GM15510 (cell line): ENCODE data around the gene DHRS11.

Source experiments
- POLR2A ChIP-seq: IDR thresholded peaks from 3 replicates; pipeline ENCODE4 v1.6.1; 2011; ENCODE audit warnings: borderline replicate concordance; ENCODE audit not compliant: insufficient read length; ENCODE audit errors: extremely low read depth

The DHRS11 gene

DNA sequence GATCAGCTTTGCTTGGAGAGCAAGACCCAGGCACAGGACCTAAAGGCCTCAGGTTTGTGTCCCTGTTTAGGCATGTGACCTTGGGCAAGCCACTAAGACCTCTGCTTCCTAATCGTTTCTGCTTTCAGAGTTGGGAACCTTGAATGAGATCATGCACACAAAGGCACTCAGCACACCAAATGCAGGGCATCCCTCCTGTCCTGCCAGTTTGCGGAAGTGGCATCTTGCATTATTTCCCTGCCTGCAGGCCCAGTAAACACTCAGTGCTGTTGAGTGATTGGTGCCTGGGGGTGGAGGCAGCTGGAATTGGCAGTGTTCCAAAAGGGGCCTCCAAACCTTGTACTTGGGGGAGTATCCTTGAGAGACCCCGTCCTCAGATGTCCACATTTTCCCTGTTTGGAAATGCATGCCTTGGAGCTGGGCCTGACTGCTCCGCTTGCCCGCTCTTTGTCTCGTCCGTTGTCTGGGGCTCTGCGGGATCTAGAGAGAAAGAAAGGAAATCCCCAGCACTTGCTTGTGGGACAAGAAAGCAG lies 38.4 kb downstream of the DHRS11 start:
- TF ChIP-seq POLR2A: no peak

DNA sequence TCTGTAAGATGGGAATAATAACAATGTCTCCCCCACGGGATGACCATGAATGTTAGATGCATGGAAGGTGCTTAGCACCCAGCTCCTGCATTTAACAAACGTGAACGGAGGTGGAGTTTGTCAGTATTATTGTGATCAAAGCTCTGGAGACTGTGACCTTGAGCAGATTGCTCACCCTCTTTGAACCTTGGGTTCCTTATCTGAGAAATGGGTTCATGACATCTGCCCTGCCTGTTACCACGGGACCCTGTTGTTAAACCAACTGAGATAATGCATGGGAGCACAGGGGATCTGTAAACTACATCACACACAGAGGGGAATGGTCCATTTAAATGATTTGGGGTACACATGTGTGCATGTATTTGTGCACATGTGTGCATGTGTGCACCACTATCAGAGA lies 39.3 kb downstream of the DHRS11 start:
- TF ChIP-seq POLR2A: no peak

DNA sequence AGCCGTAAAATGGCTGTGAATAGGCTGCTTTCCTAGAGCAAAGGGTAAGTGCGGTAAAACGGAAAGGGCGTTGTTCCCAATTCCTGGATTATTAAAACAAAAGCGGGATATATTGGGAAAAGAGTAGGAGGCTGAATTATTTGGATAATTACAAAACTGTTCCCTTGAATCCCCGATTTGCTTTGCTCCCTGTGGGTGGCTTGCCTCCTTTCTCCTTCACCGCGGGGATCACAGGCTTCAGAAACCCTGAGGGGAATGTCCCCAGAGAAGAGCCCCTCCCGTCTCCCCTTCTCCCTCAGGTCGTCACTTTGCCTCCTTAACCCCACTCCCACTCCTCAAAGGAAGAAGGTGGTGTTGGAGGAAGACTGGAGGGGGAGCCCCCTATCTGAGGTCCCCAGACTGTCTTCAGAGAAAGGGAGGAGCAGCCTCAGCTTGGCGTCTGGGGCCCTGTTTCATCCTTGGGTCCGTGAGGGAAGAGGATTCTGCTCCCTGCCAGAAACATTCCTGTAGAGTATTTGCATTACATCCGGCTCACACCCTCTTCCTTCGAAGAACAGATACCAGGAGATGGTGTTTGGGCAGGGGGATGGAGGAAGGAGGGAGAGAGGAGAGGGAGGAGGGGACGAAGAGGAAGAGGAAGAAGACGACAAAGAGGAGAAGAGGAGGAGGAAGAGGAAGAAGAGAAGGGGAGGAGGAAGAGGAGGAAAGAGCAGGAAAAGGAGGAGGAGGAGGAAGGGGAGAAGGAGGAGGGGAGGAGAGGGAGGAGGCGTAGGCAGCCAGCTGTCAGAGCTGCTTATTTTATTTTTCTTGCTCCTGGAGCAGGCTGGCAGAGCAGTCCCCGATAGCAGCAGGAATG lies 41.5 kb downstream of the DHRS11 start:
- TF ChIP-seq POLR2A: no peak

DNA sequence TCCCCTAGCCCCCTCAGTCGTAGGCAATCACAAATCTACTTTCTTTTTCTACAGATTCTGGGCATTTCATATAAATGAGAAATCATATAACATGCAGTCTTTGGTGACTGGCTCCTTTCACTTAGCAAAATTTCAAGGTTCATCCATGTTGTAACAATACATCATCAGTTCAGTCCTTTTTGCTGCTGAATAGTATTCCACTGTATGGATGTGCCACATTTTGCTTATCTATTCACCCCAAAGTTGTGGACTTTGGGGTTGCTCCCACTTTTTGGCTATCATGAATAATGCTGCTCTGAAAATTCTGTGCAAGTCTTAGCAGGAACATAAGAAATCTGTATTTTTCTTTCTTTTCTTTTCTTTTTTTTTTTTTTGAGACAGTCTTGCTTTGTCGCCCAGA lies 48.7 kb downstream of the DHRS11 start:
- TF ChIP-seq POLR2A: no peak

DNA sequence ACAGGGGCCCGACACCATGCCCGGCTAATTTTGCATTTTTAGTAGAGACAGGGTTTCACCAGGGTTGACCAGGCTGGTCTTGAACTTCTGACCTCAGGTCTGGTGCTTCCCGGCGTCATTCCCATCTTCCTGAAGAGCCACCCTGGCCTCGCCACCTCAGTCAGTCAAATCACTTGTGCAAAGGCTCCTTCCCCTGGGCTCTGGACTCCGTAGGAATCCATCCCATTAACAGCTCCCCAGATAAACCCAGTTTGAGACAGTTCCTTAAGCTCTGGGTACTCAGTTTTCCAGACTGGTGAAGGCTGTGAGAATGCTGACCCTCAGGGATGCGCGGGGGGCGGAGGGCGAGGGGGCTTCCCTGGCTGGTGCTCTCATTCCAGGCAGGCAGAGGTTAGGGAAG lies 49.2 kb downstream of the DHRS11 start:
- no peak for TF ChIP-seq POLR2A

GRCh38 chr17:36641331-36641876 lies 49.7 kb downstream of the DHRS11 start:
- TF ChIP-seq POLR2A: no peak

DNA sequence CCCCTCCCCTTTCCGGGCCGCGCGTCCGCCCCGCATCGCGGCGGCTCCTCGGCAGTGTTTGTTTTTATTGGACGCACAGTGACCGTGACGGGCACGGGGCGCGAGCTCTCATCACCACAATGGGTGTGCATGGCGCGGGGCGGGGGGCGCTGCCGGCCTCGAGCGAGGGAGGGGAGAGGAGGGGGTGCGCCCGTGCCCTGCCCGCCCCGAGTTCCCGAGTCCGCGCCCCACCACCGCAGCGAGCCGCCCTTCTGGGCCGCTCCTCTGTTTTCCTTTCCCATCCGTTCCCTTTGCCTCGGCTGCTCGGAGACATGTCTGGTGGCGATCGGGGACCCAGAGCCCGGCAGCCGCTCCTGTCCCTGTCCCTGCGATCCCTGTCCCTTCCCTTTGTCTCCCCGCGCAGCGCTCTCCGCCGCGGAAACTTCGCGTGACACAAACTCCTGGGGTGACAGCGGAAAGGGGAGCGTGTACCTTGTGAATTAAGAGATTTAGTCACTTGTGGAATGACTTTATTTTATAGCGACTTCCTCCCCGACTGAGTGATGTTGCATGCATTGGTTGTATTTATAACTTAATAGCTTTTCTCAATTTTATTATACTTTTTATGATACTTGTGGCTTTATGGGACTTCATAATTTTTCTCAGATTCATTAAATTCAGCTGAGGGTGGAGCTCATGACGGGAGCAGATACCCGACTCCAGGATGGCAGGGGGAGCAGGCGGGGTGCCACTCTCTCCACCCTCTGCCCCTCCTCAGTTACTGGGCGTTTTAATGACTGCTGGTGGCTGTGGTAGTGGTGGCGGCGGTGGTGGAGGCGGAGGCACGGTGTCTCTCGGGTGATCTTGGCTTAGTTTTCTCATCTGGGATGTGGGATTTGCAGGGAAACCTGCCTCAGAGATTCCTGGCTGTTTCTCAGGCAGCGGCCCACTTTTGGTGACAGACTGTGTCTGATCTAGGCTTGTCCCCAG lies 50.5 kb downstream of the DHRS11 start:
- no peak for TF ChIP-seq POLR2A

- no peak for TF ChIP-seq POLR2A
Observed at GRCh38 chr17:36643086-36643685, 51.5 kb downstream of the DHRS11 start.

GRCh38 chr17:36645422-36645821 lies 53.7 kb downstream of the DHRS11 start:
- no peak for TF ChIP-seq POLR2A

- no peak for TF ChIP-seq POLR2A
Observed at GRCh38 chr17:36647636-36648035, 56.0 kb downstream of the DHRS11 start.

DNA sequence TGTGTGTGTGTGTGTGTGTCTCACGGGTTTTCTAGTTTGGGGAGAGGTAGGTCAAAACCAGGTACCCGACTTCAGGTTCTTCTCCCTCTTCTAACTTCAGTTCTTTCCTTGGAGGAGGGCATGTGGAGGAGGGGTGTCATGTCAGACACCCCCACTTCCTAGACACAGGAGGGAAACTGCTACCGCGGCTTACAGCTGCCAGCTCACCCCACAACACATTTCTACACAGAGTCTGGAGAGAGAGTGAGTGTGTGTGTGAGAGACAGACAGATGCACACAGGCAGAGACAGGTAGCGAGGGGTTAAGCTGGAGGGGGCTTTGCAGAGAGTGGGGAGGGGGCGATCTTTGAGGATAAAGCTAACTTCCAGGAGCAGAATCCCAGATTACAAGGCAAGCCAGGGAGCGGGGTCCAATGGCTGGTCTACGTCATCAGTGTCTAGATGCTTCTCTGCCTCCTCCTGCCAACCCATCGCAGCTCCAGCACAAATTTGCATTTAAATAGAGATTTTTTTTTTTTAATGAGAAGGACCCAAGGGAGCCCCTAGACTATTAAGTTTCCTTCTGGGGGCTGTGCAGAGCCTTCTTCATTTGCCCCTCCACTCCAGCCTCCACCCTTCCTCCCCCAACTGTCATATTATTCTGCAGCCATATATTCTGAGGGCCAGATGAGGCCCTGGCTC lies 58.6 kb downstream of the DHRS11 start:
- TF ChIP-seq POLR2A: no peak
